ENCODE data around the gene FADS3.

FADS3 gene

DNA sequence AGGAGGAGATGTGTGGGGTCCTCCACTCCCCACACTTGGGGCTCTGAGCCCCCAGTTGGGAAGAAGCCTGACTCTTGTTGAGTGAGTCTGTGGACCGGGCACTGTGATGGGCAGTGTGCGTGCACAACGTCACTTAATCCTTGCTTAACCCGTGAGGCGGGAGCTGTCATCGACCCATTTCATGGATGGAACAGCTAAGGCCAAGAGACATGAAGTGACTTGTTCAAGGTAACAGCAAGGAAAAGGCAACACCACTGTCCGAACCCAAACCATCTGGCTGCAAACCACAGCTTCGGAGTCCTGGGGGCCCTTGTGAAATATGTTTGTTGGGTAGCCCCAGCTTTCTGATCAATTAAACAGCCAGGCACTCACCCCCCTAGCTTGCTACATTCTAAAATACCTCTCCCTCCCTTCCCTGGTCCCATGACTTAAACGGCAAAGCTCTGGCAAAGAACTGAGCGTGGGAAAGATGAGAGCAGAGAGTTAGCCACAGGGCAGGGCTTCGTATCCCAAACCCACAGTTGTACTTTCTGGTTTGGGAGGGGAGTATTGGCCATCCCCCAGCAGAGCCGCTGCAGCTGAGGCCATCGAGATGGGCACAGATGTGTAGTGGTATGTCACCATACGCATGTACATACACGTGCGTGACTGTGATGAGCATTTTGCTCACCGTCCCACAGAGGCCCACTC, 37.0 kb downstream of the FADS3 start:
- in situ Hi-C loops (cut with HindIII; ENCODE audit: low sequenced_read_pairs) = no loop called here
- H3K4me3 ChIP-seq (ENCODE audit: low read depth, low read length) = no peak overlapping the region
- TF ChIP-seq, protein P1, sequence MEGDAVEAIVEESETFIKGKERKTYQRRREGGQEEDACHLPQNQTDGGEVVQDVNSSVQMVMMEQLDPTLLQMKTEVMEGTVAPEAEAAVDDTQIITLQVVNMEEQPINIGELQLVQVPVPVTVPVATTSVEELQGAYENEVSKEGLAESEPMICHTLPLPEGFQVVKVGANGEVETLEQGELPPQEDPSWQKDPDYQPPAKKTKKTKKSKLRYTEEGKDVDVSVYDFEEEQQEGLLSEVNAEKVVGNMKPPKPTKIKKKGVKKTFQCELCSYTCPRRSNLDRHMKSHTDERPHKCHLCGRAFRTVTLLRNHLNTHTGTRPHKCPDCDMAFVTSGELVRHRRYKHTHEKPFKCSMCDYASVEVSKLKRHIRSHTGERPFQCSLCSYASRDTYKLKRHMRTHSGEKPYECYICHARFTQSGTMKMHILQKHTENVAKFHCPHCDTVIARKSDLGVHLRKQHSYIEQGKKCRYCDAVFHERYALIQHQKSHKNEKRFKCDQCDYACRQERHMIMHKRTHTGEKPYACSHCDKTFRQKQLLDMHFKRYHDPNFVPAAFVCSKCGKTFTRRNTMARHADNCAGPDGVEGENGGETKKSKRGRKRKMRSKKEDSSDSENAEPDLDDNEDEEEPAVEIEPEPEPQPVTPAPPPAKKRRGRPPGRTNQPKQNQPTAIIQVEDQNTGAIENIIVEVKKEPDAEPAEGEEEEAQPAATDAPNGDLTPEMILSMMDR (IDR thresholded peaks at IDR 0.05; ENCODE audit: low read depth, low read length) = no peak
- no peak for DNase-seq (ENCODE audit: low read depth, low spot score)

DNA sequence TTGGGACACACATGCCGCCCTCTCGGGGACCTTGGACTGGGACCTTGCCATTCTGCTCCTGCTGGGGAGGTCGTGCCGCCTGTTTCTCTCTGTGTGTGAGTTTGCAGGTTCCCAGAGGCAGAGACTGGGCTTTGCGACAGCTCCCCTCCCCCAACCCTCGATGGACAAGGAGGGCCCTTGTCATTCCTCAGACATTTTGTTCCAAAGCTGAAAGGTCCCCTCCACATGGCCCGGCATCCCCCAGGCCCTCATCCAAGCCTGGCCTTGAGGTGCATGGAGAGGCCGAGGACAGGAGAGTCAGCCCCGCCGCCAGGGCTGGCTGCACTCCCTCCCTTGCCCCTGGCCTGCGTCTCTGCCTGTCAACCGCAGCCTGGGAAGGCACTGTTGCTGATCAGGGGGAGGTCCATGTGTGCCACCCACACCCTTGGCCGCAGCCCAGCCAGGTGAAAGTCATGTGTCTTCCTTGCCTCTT, 37.6 kb downstream of the FADS3 start:
- DNase-seq (ENCODE audit: low read depth, low spot score) = no peak
- TF ChIP-seq, protein P1 (IDR thresholded peaks at IDR 0.05; ENCODE audit: low read depth, low read length) = no peak
- H3K4me3 ChIP-seq (ENCODE audit: low read depth, low read length) = no peak overlapping the region
- in situ Hi-C loops (cut with HindIII; ENCODE audit: low sequenced_read_pairs) = no loop called here

DNA sequence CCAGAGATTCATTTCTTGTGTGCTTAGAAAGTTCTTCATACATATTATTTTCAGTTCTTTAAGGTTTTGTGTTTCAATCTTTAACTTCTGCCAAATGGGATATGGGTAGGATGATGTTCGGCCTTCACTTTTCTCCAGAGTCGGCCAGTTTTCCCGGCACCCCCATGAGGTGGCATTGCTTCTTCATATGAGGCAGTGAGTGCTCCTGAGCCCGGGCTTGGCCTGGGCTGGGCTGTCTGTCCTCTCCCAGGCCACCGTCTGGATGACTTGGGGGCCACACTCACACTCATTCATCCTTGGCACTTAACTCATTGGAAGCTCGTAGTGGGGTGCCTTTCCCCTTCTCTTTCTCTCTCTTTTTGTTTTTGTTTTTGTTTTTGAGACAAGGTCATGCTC, 39.4 kb downstream of the FADS3 start:
- no peak for DNase-seq (ENCODE audit: low read depth, low spot score)
- no peak overlapping the region for H3K4me3 ChIP-seq (ENCODE audit: low read depth, low read length)
- TF ChIP-seq, protein P1 (IDR thresholded peaks at IDR 0.05; ENCODE audit: low read depth, low read length) = no peak
- in situ Hi-C loops (cut with HindIII; ENCODE audit: low sequenced_read_pairs) = no loop called here

DNA sequence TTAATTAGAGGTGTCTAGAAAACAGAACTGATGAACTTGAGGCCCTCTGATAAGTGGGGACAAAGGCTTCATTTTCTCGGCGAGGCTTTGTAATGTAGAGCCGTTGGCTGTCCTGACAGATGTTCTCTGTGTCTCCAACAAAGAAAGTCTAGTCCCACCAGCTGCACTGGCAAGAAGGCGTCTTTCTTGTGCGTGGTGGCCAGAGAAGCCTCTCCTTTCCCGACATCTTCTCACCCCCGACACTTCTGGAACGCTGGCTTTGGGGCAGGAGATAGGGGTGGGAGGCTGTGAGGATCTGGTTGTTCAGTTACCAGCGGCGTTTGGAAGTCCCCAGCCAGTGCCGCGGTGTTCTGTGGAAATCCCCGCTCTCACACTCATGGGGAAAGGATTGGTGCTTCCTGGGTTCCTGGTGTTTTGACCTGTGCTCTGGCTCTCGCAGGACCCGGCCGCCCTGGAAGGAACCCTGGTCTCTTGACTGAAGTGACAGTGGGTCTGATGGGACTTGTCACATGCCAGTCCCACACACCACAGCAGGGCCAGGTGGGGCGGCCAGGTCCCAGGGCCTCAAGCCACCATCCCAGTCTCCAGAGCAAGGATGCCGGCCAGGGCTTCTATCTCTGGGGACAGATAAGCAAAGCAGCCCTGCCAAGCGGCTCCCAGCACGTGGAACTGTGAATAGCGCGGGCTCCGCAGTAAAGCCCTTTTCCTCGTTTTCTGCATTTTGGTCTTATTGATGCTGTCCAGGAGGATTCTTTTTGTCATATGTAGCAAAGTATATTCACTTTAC, 40.0 kb downstream of the FADS3 start:
- TF ChIP-seq, protein P1 (IDR thresholded peaks at IDR 0.05; ENCODE audit: low read depth, low read length) = no peak
- H3K4me3 ChIP-seq (ENCODE audit: low read depth, low read length) = no peak overlapping the region
- no peak for DNase-seq (ENCODE audit: low read depth, low spot score)
- in situ Hi-C loops (cut with HindIII; ENCODE audit: low sequenced_read_pairs) = no loop called here

DNA sequence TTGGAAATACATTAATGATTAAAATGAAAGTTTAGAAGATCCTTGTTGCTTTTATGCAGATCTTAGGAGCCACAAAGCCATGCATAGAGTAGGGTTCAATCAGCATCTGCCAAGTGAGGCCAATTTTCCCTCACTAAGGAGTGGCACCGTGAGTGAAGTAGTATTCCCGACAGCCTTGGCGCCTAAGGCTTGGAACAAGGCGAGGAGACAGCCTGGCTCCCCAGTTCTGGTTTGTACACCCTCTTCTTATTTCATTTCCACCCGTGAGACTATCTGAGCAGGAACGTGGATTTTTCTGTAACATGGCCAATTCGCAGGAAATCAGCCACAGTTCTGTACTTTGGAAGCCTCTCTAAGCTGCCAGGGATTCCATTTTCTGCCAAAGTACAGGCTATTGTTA, 40.7 kb downstream of the FADS3 start:
- in situ Hi-C loops (cut with HindIII; ENCODE audit: low sequenced_read_pairs) = no loop called here
- no peak overlapping the region for H3K4me3 ChIP-seq (ENCODE audit: low read depth, low read length)
- no peak for DNase-seq (ENCODE audit: low read depth, low spot score)
- TF ChIP-seq, protein P1 (IDR thresholded peaks at IDR 0.05; ENCODE audit: low read depth, low read length) = no peak

DNA sequence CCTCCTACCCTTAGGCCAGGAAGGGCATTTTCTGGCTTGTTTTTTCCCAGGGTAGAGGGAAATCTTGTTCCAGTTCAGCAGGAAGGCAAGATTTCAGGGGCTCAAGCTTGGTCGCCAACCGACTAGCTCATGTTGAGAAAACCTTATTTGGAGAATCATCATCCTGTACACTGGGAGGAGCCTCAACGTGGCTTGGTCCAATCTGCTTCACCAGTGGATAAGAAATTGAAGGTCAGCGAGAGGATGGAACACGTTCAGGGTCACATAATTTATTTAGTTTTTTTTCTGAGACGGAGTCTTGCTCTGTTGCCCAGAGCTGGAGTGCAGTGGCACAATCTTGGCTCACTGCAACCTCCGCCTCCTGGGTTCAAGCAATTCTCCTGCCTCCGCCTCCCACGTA, 42.7 kb downstream of the FADS3 start:
- in situ Hi-C loops (cut with HindIII; ENCODE audit: low sequenced_read_pairs) = no loop called here
- TF ChIP-seq, protein P1 (IDR thresholded peaks at IDR 0.05; ENCODE audit: low read depth, low read length) = no peak
- DNase-seq (ENCODE audit: low read depth, low spot score) = no peak
- no peak overlapping the region for H3K4me3 ChIP-seq (ENCODE audit: low read depth, low read length)
